Small intestine (tissue), 7 donors: ENCODE measurements around the gene MKNK1. TPM values are rescaled to one million over a fixed set of nuclear protein-coding genes. Genes with fewer than 3 reads are reported as not detected.
A peak's percentile ranks its signal among the peaks of the same experiment; 100 is the strongest.

Experiments
- DNase-seq, 2 donors: peaks; one replicate each; pipeline versions ENCODE4 v3.0.0 to v3.0.0-alpha.2; 2013
- FAIRE-seq: peaks from 2 replicates; lab custom pipeline; 2012; peaks lifted over from hg19 to GRCh38; lab: Jason Lieb, UNC
- H3K27ac ChIP-seq, 3 donors: one replicate each; pipeline ENCODE4 v1.5.1; 2013; ENCODE audit warnings: low read length in 2 of 3, mild to moderate bottlenecking in 2 of 3, control low read depth in 1 of 3, inconsistent platforms in 1 of 3, low read depth in 1 of 3, moderate library complexity in 1 of 3
- H3K27me3 ChIP-seq, 3 donors: one replicate each; pipeline ENCODE4 v1.6.1; 2013; ENCODE audit warnings: low read length in 3 of 3, inconsistent platforms in 1 of 3; ENCODE audit not compliant: control insufficient read depth in 3 of 3, insufficient read depth in 3 of 3
- H3K36me3 ChIP-seq, 3 donors: one replicate each; pipeline ENCODE4 v1.6.1; 2013; ENCODE audit warnings: low read length in 3 of 3, inconsistent platforms in 1 of 3, low read depth in 1 of 3, mild to moderate bottlenecking in 1 of 3, moderate library complexity in 1 of 3; ENCODE audit not compliant: control insufficient read depth in 3 of 3, insufficient read depth in 2 of 3
- H3K4me1 ChIP-seq, 3 donors: one replicate each; pipeline ENCODE4 v1.6.1; 2013; ENCODE audit warnings: low read length in 2 of 3, inconsistent platforms in 1 of 3, low read depth in 1 of 3, mild to moderate bottlenecking in 1 of 3, moderate library complexity in 1 of 3; ENCODE audit not compliant: control insufficient read depth in 3 of 3, insufficient read depth in 2 of 3
- H3K4me3 ChIP-seq, 3 donors: one replicate each; pipeline ENCODE4 v1.5.1; 2013; ENCODE audit warnings: low read length in 3 of 3, control low read depth in 1 of 3, inconsistent platforms in 1 of 3, low read depth in 1 of 3, mild to moderate bottlenecking in 1 of 3, moderate library complexity in 1 of 3
- H3K9me3 ChIP-seq, 2 donors: one replicate each; pipeline ENCODE4 v1.6.1; 2013; ENCODE audit warnings: low read depth in 1 of 2, low read length in 1 of 2; ENCODE audit not compliant: control insufficient read depth in 2 of 2, insufficient read depth in 1 of 2
- WGBS, 3 donors: extraction: QIAGEN DNeasy Blood & Tissue Kit; methylation state at CpG; one replicate each; pipeline ENCODE4 v1.1.7; 2013; 5-methylcytosine and 5-hydroxymethylcytosine counted together
- polyA plus RNA-seq, 4 donors: library from polyadenylated mRNA; stranded (reverse) in 3 of 4; unstranded in 1 of 4; fragments of 200-250 nt in 3 of 4; fragments of 120-200 nt in 1 of 4; gene quantifications; one replicate each; pipeline versions ENCODE4 v1.2.1 to v1.2.3, GENCODE V29; 2013
- donor health status: healthy with polysubstance abuse.
- donor health status: control.
- donor health status: control.
- donor health status: Bipolar disorder and iron deficiency.
- donor health status: healthy.

The MKNK1 gene
- polyA plus RNA-seq, 4 donors: 20.2 to 42.5 (median 33.5) TPM

DNA sequence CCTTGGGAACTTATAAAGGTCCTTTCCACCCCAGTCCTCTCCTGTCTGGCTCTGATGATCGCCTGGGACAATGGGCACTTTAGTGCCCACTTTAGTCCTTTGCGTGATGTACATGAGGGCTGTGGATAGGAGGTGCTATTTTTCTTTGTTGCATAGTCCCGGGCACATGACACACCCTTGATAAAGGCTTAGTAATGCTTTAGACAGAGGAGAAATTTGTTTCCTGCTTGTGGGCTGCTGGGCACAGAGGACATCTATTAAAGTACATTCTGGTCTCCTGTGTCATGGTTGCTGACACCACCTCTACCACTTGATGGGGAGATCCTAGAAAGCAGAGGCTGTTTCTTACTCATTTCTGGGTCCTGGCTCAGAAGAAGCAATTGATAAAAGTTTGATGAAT is 47.2 kb downstream of the MKNK1 start:
- Histone ChIP-seq H3K9me3 (no peaks in the 10 kb centered on the region), H3K27me3 (no peaks in the 10 kb centered on the region), H3K27ac (no peak overlapping the region), H3K36me3 (peaks cover 3 to 37% (median 4%) of the 10 kb centered on the region in 3 donors), H3K4me3 (no peak overlapping the region), H3K4me1 (no peaks in the 10 kb centered on the region)
- 8 to 55% (median 21%) methylated on average over 3 of the region's 3 CpGs for WGBS, 3 donors
- FAIRE-seq: no peak
- peak in 1 of 2 donors; percentile 72 for DNase-seq

DNA sequence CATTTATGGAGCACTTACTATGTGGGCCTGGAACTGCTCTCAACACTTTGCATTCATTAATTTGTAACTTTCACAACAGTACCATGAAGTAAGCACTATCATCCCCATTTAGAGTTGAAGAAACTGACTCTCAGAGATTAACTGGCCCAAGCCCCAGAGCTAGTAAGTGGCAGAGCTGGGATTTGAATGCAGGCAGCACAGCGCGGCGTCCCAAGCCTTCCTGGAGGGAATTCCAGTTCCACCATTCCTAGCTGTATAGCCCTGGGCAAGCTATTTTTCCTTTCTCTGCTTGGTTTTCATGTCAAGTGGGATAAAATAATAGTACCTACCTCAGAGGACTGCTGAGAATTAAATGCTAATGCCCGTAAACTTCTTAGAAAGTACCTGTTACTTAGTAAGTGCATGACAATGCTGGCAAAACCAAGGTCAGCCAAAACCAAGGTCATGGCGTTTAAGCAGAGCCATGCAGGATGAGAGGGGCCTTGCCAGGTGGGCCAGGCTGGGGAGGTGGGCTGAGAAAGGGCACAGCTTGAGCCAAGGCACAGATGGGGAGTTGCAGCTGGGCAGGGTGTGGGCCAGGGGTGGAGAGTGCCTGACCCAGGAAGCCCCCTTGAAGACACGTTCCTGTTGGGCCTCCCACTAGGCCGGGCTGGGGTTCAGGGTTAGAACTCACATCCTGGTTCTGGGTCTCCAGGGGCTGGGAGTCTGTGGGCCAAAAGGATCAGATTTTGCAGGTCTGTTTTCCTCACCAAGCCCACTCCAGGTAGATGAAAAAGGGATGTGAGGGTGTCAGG is 48.0 kb downstream of the MKNK1 start:
- 73 to 91% (median 90%) methylated on average over 7 of the region's 7 CpGs for WGBS, 3 donors
- H3K4me3 ChIP-seq: no peak overlapping the region
- H3K4me1 ChIP-seq: no peaks in the 10 kb centered on the region
- DNase-seq (no peak), FAIRE-seq (no peak)
- H3K27ac ChIP-seq: no peak overlapping the region
- H3K27me3 ChIP-seq: peaks cover 0 to 3% (median 0%) of the 10 kb centered on the region in 3 donors
- H3K36me3 ChIP-seq: peaks cover 3 to 29% (median 4%) of the 10 kb centered on the region in 3 donors
- no peaks in the 10 kb centered on the region for H3K9me3 ChIP-seq

DNA sequence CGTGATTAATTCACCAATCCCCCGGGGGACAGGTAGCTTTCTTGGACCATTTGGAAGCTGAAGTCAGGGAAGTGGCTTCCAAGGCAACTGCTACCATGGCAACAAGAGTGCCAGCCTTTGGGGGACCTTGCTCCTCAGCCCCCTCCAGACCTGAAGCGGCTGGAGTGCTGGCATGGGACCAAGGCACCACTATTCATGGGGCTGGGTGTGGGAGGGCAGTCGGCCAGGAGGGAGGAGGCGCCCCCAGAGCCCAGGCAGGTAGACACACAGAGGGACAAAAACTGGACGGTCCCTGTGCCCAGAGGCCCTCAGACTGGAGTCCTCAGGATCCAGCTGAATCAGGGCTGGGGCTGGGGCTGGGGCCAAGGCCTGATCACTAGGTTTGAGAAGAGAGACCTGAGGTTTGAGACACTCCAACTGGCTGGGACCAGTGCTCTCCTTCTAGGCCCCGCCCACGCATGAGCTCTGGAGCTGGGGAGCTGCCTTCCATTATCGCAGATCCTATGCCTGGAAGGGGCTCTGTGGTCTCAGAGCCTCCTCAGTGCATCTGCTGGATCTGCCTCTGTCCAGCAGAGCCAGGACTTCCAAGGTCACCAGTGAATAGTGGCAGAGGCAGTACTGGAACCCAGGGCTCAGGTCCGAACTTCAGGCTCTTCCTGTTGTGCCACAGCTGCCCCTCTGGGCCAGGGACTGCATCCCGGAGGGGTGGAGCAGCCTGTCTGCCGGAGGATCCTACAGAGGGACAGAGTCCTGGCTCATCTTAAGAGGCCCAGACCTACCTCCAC is 49.3 kb downstream of the MKNK1 start:
- H3K9me3 ChIP-seq: no peaks in the 10 kb centered on the region
- peaks cover 1 to 18% (median 3%) of the 10 kb centered on the region in 3 donors for H3K36me3 ChIP-seq
- no peak overlapping the region for H3K4me3 ChIP-seq
- no peak overlapping the region for H3K27ac ChIP-seq
- peaks cover 0 to 13% (median 2%) of the 10 kb centered on the region in 3 donors for H3K27me3 ChIP-seq
- FAIRE-seq: no peak
- H3K4me1 ChIP-seq: no peaks in the 10 kb centered on the region
- WGBS, 3 donors: 78 to 88% (median 84%) methylated on average over 12 of the region's 12 CpGs
- no peak for DNase-seq

DNA sequence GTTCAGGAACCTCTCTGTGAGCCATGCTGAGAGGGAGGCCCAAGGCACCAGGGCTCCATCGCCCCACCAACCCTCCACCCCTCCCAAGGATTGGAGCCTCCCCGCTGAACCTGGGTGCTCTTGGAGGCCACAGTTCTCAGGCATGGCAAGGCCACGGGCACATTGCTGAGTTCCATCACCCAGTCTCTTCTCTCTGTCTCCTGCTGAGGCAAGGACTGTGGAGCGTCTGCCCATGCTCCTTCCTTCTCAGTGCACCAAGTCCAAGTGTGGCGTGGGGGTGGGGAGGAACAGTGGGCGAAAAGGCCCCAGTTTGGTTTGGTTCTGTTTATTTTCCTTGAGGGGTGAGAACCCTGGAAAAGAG is 49.9 kb downstream of the MKNK1 start:
- peaks cover 0 to 18% (median 2%) of the 10 kb centered on the region in 3 donors for H3K27me3 ChIP-seq
- no peak for DNase-seq
- H3K36me3 ChIP-seq: peaks cover 0 to 16% (median 3%) of the 10 kb centered on the region in 3 donors
- no peak overlapping the region for H3K27ac ChIP-seq
- no peaks in the 10 kb centered on the region for H3K9me3 ChIP-seq
- no peaks in the 10 kb centered on the region for H3K4me1 ChIP-seq
- FAIRE-seq: no peak
- 86 to 89% (median 88%) methylated on average over 6 of the region's 6 CpGs for WGBS, 3 donors
- H3K4me3 ChIP-seq: no peak overlapping the region

DNA sequence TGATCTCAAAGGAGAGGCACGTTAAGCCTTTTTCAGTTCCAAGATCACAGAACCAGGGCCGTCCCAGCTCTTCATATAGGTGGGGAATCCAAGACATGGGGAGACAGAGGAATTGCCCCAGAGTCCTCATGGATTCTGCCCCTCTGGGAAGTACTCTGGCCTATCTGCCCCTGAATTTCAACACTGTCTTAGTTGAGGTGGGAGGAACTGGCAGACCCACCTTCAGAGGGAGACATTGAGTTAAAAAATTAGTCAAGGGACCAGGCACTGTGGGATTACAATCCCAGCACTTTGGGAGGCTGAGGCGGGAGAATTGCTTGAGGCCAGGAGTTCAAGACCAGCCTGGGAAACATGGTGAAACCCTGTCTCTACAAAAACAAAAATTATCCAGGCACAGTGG is 50.6 kb downstream of the MKNK1 start:
- Histone ChIP-seq H3K9me3 (no peaks in the 10 kb centered on the region), H3K36me3 (peaks cover 0 to 8% (median 3%) of the 10 kb centered on the region in 3 donors), H3K27me3 (peaks cover 0 to 21% (median 2%) of the 10 kb centered on the region in 3 donors), H3K27ac (no peak overlapping the region), H3K4me3 (no peak overlapping the region), H3K4me1 (no peaks in the 10 kb centered on the region)
- FAIRE-seq (no peak), DNase-seq (no peak)
- WGBS, 3 donors: 79 to 87% (median 82%) methylated on average over 3 of the region's 3 CpGs

DNA sequence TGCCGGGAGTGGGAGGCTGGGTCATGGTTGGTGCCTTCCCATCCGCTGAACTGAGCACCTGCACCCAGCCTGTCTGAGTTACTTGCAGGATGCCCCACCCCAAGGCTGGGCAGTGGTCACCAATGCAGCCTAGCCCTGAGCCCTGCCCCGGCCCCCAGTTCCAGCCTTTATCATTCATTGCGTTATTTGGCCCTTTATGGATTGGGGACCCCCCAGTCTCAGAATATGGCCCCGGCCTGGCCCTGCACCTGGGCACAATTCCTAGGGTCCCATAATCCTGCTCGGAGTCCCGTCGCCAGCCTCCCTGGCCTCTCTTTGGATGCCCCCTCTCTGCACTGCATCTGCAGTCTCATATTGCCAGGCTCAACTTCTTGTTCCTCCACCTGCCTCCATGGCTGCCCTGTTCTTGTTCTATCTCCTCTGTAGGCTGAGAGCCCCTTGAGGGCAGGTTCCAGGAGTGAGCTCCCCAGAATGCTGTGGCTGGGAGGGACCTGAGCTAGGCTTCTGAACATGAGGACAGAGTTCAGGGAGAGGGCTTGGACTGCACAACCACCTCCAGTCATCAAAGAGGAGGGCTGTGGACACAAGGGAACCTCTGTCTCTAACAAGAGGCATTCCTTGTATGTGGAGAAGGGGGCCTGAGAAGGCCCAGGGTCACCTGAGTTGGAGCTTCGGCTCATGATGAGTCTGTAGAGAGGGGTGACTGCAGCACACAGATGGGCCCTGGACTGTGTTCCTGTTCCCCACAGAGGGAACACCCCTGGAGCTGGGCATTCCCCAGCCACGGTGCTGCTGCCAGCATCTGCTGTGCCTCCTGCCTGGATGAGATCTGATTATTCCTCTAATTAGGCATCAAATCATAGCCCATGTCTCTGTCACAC is 51.5 kb downstream of the MKNK1 start:
- Histone ChIP-seq H3K4me1 (no peaks in the 10 kb centered on the region), H3K9me3 (no peaks in the 10 kb centered on the region), H3K27me3 (peaks cover 0 to 21% (median 2%) of the 10 kb centered on the region in 3 donors), H3K36me3 (peaks cover 0 to 2% (median 0%) of the 10 kb centered on the region in 3 donors), H3K27ac (no peak overlapping the region), H3K4me3 (no peak overlapping the region)
- no peak for DNase-seq
- 83 to 92% (median 88%) methylated on average over 10 of the region's 10 CpGs for WGBS, 3 donors
- no peak for FAIRE-seq

DNA sequence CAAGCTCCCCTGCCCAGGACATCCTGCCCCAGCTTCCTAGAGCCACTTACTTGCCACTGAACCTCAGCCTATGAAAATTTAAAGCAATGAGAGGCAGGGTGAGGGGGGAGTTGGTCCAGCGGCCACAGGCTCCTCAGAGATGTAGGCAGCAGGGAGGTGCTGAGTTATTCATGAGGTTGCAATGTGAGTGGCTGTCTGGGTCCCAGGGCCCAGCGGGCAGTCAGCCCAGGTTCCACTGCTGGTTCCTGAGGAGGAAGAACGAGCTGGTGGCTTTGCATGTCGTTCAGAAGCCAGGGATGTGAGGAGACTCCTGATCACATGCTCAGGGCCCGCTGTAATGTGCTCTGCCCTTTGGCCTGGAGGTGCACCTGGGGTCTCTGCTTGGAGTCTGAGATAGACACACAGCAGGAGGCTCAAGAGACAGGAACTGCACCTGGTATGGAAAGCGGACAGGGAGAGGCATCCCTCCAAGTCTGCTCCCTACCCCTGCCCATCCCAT is 52.4 kb downstream of the MKNK1 start, which contains the start of gene KNCN:
KNCN (minus strand) TSS at position 51 of the 499 bp plus-strand sequence. CDS start 432 bp downstream, outside the sequence.
- no peaks in the 10 kb centered on the region for H3K4me1 ChIP-seq
- H3K4me3 ChIP-seq: no peak within 1 kb of the TSS
- WGBS, 3 donors: 56 to 65% (median 60%) methylated on average over 6 of the region's 6 CpGs
- H3K9me3 ChIP-seq: no peaks in the 10 kb centered on the region
- H3K36me3 ChIP-seq: peaks cover 0 to 2% (median 0%) of the 10 kb centered on the region in 3 donors
- DNase-seq: no peak
- FAIRE-seq: no peak
- H3K27ac ChIP-seq: no peak within 1 kb of the TSS
- H3K27me3 ChIP-seq: peaks cover 0 to 26% (median 2%) of the 10 kb centered on the region in 3 donors
